ENCODE data around the gene DUSP5. TPM values are rescaled to one million over a fixed set of nuclear protein-coding genes. Genes with fewer than 3 reads are reported as not detected.
A peak's percentile ranks its signal among the peaks of the same experiment; 100 is the strongest.
"Not testable (repeated sequence)": the region's sequence is repeated elsewhere in the genome, so short reads cannot be mapped to it uniquely, and the experiment has no call there.

The DUSP5 gene
- total and polyA plus RNA-seq, 3 donors from 2014 or later, result 42.7 to 57.5 (median 42.8) TPM

- no peak for DNase-seq
- H3K4me1 ChIP-seq, result no peaks in the 10 kb centered on the region
- H3K9me3 ChIP-seq, result no peaks in the 10 kb centered on the region
- H3K4me3 ChIP-seq, result no peak overlapping the region
- H3K27ac ChIP-seq, result no peak overlapping the region
- H3K27me3 ChIP-seq, result no peaks in the 10 kb centered on the region
- intact Hi-C loops (cut with DNase I; ENCODE audit: low total_unique reads), result no loop called here
- TF ChIP-seq POLR2A (IDR thresholded peaks at IDR 0.05) (no peak), CTCF (IDR thresholded peaks at IDR 0.05) (no peak)
- 75 to 86% methylated on average over 9 of the region's 9 CpGs for WGBS, 2 donors
- no peaks in the 10 kb centered on the region for H3K36me3 ChIP-seq (ENCODE audit: low read depth, missing control alignments)
Observed at GRCh38 chr10:110527731-110528171, 30.0 kb downstream of the DUSP5 start.

GRCh38 chr10:110528224-110528996 is 30.7 kb downstream of the DUSP5 start:
- TF ChIP-seq CTCF (IDR thresholded peaks at IDR 0.05), result no peak
- no peak for TF ChIP-seq POLR2A (IDR thresholded peaks at IDR 0.05)
- no peaks in the 10 kb centered on the region for H3K27me3 ChIP-seq
- no peak for DNase-seq
- H3K9me3 ChIP-seq, result no peaks in the 10 kb centered on the region
- H3K36me3 ChIP-seq (ENCODE audit: low read depth, missing control alignments), result no peaks in the 10 kb centered on the region
- intact Hi-C loops (cut with DNase I; ENCODE audit: low total_unique reads), result no loop called here
- no peaks in the 10 kb centered on the region for H3K4me1 ChIP-seq
- 78 to 82% methylated on average over 4 to 5 of the region's 5 CpGs for WGBS, 2 donors
- H3K4me3 ChIP-seq, result no peak overlapping the region
- no peak overlapping the region for H3K27ac ChIP-seq

- H3K9me3 ChIP-seq; intact Hi-C loops (cut with DNase I; ENCODE audit: low total_unique reads); H3K27ac ChIP-seq; H3K4me3 ChIP-seq; H3K27me3 ChIP-seq; H3K4me1 ChIP-seq; H3K36me3 ChIP-seq (ENCODE audit: low read depth, missing control alignments); DNase-seq: not testable (repeated sequence)
- WGBS, 2 donors, result 92 to 97% methylated on average over 8 of the region's 8 CpGs
Observed at GRCh38 chr10:110528997-110529524, 31.4 kb downstream of the DUSP5 start.

- Histone ChIP-seq H3K36me3 (ENCODE audit: low read depth, missing control alignments) (no peaks in the 10 kb centered on the region), H3K4me1 (no peaks in the 10 kb centered on the region), H3K27ac (no peak overlapping the region), H3K9me3 (no peaks in the 10 kb centered on the region), H3K4me3 (no peak overlapping the region), H3K27me3 (no peaks in the 10 kb centered on the region)
- intact Hi-C loops (cut with DNase I; ENCODE audit: low total_unique reads), result no loop called here
- WGBS, 2 donors, result 45 to 67% methylated on average over 6 of the region's 6 CpGs
- no peak for DNase-seq
- TF ChIP-seq CTCF (IDR thresholded peaks at IDR 0.05), result no peak
Observed at GRCh38 chr10:110529596-110530011, 31.9 kb downstream of the DUSP5 start.

GRCh38 chr10:110530131-110530831 is 32.6 kb downstream of the DUSP5 start:
- DNase-seq, result no peak
- H3K4me3 ChIP-seq, result peak overlapping the region; percentile 0 to 22
- H3K36me3 ChIP-seq (ENCODE audit: low read depth, missing control alignments), result no peaks in the 10 kb centered on the region
- H3K27me3 ChIP-seq, result no peaks in the 10 kb centered on the region
- H3K4me1 ChIP-seq, result no peaks in the 10 kb centered on the region
- 6 to 10% methylated on average over 12 to 35 of the region's 35 CpGs for WGBS, 2 donors
- no peak overlapping the region for H3K27ac ChIP-seq
- H3K9me3 ChIP-seq, result no peaks in the 10 kb centered on the region
- no peak for TF ChIP-seq CTCF (IDR thresholded peaks at IDR 0.05)
- no peak for TF ChIP-seq POLR2A (IDR thresholded peaks at IDR 0.05)
- intact Hi-C loops (cut with DNase I; ENCODE audit: low total_unique reads), result no loop called here
